GM10847 (cell line): ENCODE data around the gene ABCA1.

Source experiments
- POLR2A ChIP-seq: IDR thresholded peaks from 2 replicates; pipeline ENCODE4 v1.6.1; 2011; ENCODE audit not compliant: insufficient read length; ENCODE audit errors: extremely low read depth

ABCA1 gene

DNA sequence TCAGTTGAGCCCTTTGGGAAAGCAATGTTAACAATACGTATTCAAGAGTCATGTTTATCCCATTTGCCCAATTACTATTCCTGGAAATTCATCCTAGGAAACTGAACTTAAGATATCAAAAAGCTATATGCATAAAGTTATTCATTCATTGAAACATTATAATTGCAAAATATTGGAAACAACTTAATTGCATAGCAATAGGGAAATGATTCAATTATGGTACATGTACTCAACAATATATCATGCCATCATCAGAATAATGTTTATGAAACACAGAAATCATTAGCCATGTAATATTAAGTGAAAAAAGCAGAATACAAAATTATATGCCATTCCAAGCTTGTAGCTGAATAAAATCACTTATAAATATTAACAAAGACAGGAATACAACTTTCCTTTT lies 35.3 kb downstream of the ABCA1 start:
- no peak for TF ChIP-seq POLR2A

DNA sequence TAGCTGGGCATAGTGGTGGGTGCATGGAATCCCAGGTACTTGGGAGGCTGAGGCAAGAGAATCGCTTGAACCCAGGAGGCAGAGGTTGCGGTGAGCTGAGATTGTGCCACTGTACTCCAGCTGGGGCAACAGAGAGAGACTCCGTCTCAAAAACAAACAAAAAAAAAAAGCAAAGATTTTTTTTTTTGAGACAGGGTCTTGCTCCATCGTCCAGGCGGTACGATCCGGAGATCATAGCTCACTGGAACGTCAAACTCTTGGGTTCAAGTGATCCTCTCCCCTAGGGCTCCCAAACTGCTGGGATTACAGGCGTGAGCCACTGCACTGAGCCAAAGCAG lies 37.6 kb downstream of the ABCA1 start:
- TF ChIP-seq POLR2A: no peak

DNA sequence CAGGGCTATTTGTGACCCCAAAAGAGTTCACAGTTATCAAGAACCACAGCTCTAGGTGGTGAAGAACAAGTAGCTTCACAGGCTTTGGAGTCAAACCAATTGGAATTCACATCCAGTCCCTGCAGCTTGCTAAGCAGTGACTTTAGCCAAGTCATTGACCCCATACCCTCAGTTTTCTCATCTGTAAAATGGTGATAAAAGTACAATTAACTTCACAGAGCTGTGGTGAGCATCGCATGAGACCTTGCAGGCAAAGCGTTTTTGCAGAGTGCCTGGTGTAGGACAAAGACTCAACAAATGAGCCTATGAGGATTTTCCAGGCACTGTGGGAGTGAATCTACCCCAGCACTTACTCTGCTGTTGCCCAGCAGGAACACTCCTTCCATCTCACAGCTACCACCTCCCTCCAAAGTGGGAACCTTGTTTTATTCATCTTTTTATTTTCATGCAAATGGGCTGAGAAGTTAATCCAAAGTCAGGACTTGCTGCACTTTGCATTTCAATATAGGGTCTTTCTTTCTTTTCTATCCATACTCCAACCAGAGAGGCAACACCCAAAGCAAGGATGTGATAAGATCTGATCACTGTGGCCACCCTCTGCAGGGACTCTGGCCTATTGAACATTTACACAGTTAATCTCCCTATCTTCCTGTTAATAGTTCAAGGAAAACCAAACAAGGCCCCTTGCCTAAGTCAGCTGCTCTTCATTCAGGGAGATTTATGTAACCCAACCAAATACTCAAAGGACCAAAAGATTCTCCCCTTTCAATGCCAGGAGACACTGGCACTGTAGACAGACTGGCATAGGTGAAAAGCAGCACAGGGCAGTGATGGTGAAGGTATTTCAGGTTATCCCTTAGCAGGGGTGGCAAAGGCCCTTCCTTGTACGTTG lies 41.9 kb downstream of the ABCA1 start:
- TF ChIP-seq POLR2A: no peak

DNA sequence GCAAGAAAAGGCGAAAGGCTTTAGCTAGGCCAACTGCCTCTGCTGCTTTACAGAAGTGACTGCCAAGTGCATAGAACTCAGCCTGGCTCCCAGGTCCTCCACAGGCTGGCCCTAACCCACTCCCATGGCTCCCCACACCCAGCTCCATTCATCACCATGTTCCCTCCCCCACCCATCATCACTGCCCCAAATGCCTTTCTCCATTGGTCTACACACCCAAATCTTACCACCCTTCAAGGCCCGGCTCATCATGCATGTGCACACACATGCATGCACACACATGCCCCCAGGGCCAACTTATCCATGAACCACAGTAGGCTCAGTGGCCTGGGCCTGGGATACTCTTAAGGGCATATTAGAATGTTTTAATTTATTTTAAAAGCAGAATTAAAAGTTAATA lies 44.8 kb downstream of the ABCA1 start:
- TF ChIP-seq POLR2A: no peak

DNA sequence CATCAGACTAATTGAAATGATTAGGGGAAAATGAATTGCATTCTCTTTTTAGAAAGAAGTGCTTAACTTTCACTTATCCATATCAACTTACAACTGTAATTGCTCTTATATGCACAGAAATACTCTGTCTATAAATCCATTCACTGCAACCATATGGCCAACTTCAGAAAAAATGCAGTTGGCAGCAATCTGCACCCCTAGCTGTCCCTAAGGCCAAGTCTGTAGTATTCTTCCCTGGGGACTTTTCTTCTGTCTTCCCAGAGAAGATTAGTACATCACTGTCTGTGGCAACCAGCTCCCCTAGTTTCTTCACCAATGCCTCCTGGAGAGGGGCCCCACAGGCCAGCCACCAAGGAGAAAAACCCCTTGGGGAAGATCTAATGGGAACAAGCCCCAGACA lies 45.4 kb downstream of the ABCA1 start:
- TF ChIP-seq POLR2A: no peak

DNA sequence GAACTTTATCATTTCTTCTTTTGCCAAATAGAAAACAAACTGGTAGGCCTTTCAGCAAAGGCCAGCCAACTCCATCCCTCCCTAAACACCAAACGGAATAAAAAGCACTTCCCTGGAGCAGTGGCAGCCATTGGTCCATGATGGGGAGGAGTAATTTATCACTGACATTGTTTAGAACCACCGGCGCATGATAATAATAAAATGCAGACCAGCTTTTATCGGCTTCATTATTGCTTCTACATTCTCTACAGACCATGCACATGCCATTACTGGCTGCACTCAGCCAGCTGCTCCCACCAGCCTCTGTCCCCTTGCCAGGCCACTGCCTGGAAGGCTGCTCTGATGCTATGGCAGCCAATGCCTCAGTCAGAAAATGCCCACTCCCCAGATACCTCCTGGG lies 45.9 kb downstream of the ABCA1 start:
- no peak for TF ChIP-seq POLR2A

DNA sequence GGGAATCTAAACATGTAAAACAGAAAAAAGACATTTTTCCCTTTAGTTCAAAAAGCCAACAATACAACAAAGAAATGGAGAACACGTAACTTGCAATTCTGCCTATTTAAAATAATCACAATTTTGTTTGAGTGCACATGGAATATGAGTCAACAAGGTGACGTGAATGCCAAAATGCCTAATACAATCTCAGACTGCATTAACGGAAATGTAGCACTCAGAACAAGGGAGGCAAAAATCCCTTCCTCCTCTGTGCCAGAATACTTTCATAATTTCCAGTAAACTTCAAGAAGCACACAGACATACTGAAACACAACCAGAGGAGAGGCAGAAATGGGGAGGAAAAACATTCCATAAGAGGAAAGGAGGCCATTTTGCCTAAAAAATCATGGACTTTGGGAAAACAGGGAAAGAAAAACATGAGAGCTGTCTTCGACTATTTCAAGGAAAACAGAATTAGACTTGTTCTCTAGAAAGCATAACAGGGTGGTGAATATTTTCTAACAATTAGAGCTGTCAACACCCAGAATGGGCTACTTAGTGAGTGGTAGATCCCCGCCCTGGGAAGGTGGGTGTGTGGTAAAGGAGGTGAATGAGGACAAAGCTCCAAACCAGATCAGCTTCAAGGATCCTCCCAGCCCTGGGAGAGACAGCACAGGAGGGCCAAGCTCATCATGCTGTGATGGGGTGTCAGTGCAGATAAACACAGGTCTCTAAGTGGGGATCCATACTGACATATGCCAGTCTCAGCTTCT lies 48.2 kb downstream of the ABCA1 start:
- no peak for TF ChIP-seq POLR2A

DNA sequence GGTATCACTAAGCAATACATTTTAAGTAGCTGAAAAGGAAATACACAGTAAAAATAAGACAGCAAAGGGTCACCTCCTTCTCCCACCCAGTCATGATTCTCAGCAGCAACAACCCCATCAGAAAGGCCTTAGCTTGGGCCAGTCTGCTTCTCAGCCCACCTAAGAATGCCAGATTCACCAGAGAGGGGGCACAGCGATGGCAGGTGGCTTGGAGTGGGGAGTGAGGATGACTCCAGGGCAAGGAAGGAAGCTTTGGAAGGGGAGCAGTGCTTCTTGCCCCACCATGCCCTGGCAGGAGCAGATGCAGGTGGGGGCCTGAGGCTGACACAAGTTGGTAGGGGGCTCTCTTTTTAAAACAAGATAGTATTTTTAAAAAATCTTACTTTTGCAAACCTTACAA lies 51.4 kb downstream of the ABCA1 start:
- TF ChIP-seq POLR2A: no peak

DNA sequence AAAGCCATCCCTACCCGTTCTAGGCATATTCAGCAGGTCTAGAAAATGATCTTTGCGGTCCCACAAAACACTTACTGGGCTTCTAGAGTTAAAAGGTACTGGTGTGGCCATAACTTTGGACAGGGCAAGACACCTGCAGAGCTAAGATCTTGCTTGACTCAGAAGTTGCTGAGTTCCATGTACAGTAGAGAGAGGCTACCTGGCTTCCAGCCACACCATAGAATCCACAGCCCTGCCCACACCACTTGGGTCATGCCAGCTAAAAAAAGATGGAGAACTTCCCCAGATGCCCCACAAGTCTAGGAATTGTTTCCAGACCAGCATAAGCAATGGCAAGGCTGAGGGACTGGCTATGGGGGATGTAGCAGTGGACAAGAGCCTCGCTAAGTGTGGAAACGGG lies 52.1 kb downstream of the ABCA1 start:
- no peak for TF ChIP-seq POLR2A

DNA sequence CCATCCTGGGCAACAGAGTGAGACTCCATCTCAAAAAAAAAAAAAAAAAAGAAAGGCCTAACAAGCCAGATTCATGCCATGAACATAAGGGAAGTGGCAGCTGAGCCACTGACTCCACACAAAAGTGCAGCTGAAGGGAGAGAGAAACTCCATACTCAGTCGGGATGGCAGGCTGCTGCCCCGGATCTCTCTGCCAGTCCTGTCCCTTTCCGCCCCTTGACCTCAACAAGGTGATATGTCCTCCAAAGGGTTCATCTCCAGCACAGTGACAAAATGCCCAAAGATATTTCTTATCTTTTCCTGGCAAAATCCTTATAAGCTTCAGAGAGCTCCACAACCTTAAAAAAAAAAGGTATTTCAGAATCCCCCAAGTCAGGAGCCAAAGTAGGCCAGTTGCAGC lies 52.6 kb downstream of the ABCA1 start:
- no peak for TF ChIP-seq POLR2A

DNA sequence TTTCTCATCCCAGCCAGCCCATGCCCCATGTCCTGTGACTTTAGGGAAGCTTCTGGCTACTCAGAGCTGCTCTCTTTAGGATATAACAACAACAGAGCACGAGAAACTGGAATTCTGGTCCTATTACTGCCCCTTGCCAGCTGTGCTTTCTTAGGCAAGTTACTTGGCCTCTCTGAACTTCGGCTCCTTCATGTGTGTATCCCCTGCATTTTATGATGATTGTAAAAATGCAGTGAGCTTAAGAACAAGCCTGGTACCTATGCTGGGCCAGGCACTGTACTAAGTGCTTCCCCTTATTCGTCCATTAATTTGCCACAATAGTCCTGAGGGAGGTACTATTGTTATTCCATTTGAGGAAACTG lies 54.5 kb downstream of the ABCA1 start:
- TF ChIP-seq POLR2A: no peak

DNA sequence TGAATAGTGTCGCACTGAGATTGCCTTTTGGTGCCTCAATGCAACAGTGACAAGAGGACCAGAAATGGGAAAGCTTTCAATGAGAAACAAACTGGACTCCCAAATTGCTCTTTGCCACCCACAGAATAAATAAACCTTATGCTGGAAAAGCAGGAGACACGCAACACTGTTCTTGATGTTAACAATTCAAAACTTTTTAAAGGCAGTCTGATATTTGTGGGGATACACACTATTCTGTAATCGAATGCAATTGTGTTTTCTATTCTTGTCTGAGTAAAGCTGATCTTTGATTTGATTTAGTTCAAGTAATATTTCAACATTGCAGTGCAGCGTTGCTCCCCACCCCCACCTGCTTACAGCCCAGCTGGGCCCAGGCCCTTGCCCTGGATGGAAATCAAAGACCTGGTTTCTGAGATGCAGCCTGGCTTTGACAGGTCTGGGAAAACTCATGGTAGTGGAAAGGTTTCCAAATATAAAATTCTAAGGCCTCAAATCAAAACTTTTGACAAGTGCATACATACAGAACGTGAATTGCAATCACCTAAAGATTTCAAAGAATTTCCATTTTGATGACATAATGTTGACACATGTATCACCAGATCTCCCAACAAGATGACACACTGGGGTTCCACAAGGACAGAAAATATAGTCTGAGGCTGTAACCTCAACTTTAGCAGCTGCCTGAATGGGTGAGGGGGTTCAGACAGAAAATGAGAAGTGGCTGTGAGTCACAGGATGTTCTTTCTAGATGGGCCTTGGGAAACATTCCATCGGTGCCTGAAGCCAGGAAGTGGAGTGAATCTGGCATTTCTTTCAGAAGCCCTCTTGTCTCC lies 55.1 kb downstream of the ABCA1 start:
- no peak for TF ChIP-seq POLR2A

DNA sequence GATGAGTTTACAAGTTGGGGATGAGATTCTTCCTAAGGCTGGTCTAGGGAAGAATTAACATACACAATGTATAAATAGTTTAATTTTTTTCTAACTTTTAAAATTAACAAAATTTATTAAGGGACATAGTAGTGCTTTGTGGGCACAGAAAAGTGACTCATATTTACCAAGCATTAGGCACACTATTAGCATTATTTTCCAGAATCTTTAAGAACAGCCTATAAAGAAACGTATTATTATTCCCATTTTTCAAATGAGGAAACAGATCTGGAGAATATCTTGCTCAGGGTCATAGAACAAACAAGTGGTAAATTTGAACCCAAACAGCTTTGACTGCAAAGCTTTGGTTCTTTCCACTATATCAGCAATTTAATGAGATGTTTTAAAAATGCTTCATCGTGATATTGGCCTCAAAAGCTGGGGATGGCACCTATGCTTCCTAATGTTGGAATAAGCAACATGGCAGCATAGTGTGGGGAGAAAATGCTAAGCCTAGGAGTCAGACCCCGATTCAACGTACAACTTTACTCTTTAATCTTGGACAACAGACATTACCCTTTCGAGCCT lies 55.9 kb downstream of the ABCA1 start:
- TF ChIP-seq POLR2A: no peak

DNA sequence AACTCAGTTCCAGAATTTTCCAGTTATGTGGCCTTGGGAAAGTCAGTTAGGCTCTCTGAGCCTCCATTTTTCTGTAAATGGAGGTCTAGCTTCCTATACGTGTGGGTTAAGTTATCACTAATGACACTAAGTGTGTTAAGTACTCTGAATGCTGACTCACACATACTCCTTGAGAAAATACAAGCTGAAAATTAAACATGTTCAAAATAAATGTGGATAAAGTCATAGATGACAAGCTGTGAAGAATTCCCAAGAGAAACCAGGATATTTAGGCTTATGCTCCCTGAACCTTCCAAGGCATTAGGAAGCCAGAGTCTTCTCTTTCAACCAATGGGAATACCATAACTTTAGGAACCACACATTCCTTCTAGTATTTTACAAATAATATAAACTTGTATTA lies 58.1 kb downstream of the ABCA1 start:
- TF ChIP-seq POLR2A: no peak

DNA sequence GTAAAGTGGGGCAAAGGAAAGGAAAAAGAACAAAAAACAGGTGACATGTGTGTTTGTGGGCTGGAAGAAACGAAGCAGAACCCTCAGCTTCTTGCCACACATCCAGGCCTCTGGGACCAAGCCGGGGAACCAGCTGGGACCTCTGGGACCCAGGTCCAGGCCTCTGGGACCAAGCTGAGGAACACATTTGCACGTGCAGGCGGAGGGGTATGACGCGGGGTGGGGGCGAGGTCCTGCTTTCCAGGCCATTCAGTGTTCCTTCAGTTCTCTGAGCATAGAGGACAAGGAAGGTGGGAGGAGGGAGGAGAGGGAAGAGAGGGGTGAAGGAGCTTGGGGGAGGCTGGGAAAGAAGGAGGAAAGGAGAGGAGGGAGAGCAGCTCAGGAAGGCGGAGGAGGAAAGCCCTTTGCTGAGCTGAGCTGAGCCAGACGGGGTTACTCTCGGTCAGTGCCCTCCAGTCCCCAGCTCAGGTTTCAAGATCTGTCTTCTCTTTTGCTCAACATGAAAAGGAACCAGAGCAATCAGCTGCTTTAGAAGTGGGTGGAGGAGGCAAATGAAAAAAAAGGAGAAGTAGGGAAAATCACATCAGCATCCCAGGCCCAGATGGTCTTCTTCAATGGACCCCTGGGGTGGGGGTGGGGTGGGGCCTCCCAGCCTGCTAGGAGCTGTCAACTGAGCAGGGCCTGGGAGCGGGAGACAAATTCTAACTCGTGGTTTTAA lies 59.1 kb downstream of the ABCA1 start:
- TF ChIP-seq POLR2A: no peak
